Neural progenitor cell (in vitro differentiated cells): ENCODE data around the gene FBLN5. TPM values are rescaled to one million over a fixed set of nuclear protein-coding genes. Genes with fewer than 3 reads are reported as not detected.

Source experiments
- DNase-seq: peaks from one replicate; pipeline ENCODE4 v3.0.0-alpha.2; 2016; ENCODE audit warnings: low spot score
- H2AFZ ChIP-seq: fragments of 200-600 bp; sonication (generic); replicated peaks from 2 replicates; pipeline ENCODE4 v1.6.1; 2016; ENCODE audit warnings: antibody characterized with exemption
- H3F3A ChIP-seq: fragments of 200-600 bp; sonication (generic); 2 replicates; pipeline ENCODE4 v1.6.1; 2016; ENCODE audit warnings: antibody characterized with exemption, low read depth
- H3K27ac ChIP-seq: fragments of 200-600 bp; sonication (generic); 2 replicates; pipeline ENCODE4 v1.5.1; 2016; ENCODE audit warnings: mild to moderate bottlenecking
- H3K27me3 ChIP-seq: fragments of 200-600 bp; sonication (generic); 2 replicates; pipeline ENCODE4 v1.6.1; 2016; ENCODE audit warnings: mild to moderate bottlenecking, moderate library complexity
- H3K36me3 ChIP-seq: fragments of 200-600 bp; sonication (generic); 2 replicates; pipeline ENCODE4 v1.5.1; 2016
- H3K4me1 ChIP-seq: fragments of 200-600 bp; sonication (generic); 2 replicates; pipeline ENCODE4 v1.6.1; 2016; ENCODE audit warnings: mixed run types
- H3K4me2 ChIP-seq: fragments of 200-600 bp; sonication (generic); 2 replicates; pipeline ENCODE4 v1.6.1; 2016
- H3K4me3 ChIP-seq: fragments of 200-600 bp; sonication (generic); 2 replicates; pipeline ENCODE4 v1.5.1; 2016
- H3K79me2 ChIP-seq: fragments of 200-600 bp; sonication (generic); 2 replicates; pipeline ENCODE4 v1.6.1; 2016; ENCODE audit warnings: low read depth
- H3K9ac ChIP-seq: fragments of 200-600 bp; sonication (generic); 2 replicates; pipeline ENCODE4 v1.6.1; 2016
- H3K9me3 ChIP-seq: fragments of 200-600 bp; sonication (generic); 2 replicates; pipeline ENCODE4 v1.5.1; 2016; ENCODE audit warnings: low read depth
- H4K20me1 ChIP-seq: fragments of 200-600 bp; sonication (generic); 2 replicates; pipeline ENCODE4 v1.6.1; 2016; ENCODE audit warnings: low read depth
- H3K27ac Mint-ChIP-seq: 3 replicates; pipeline ENCODE4 v1.8.0; 2021; ENCODE audit warnings: mixed read lengths
- H3K27me3 Mint-ChIP-seq: 2 replicates; pipeline ENCODE4 v1.8.0; 2022; ENCODE audit warnings: low read depth, mild to moderate bottlenecking, inconsistent platforms, moderate library complexity, mixed read lengths; ENCODE audit not compliant: insufficient read depth
- H3K36me3 Mint-ChIP-seq: 3 replicates; pipeline ENCODE4 v1.8.0; 2021; ENCODE audit warnings: mixed read lengths
- H3K4me1 Mint-ChIP-seq: 3 replicates; pipeline ENCODE4 v1.8.0; 2021; ENCODE audit warnings: mixed read lengths
- H3K4me3 Mint-ChIP-seq: 3 replicates; pipeline ENCODE4 v1.8.0; 2021; ENCODE audit warnings: mild to moderate bottlenecking, moderate library complexity, mixed read lengths
- H3K9me3 Mint-ChIP-seq: 3 replicates; pipeline ENCODE4 v1.8.0; 2020; ENCODE audit warnings: mixed read lengths
- EZH2 ChIP-seq: fragments of 200-600 bp; sonication (generic); IDR thresholded peaks from 2 replicates; pipeline ENCODE4 v1.6.1; 2017; ENCODE audit warnings: antibody characterized with exemption, mild to moderate bottlenecking, moderate library complexity
- EZH2phosphoT487 ChIP-seq: fragments of 200-600 bp; sonication (generic); IDR thresholded peaks from 2 replicates; pipeline ENCODE4 v1.6.1; 2017; ENCODE audit warnings: antibody characterized with exemption
- total RNA-seq: library from RNA; depleted of rRNA; stranded (reverse); fragments of >200 nt; gene quantifications from 2 replicates; pipeline ENCODE4 v1.2.3, GENCODE V29; 2015; ENCODE audit warnings: low replicate concordance
- TF ChIP-seq, protein P1 (sequence below): fragments of 200-600 bp; sonication (generic); IDR thresholded peaks from 2 replicates; pipeline ENCODE4 v1.5.1; 2017; ENCODE audit warnings: antibody characterized with exemption, mild to moderate bottlenecking

The FBLN5 gene
- total RNA-seq, 1 donor from 2014 or later, result not detected

DNA sequence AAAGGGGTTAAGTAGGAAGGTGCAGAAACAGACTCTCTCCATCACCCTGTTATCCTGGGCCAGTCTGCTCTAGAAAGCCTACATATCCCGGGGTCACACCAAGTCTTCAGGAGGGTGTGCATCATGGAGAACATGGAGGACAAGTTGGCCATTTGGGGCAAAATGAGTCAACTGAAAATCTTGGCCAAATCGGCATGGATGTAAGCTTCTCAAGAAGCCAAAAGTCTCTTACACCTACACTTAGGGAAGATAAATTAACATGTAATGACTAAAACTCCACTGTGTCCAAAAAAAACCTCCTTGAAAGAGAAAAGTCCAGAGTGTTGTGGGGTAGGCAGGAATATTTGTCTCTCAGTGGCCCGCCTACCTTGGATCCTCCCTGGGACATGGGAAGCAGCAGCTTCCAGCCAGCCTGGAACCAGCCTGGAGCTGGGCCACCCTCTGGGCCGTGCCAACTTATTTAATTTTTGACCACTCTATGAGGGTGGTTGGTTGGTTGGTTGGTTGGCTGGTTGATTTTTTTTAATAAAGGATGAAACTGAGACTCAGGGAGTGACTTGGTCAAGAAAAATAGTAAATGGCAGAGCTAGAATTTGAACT is 62.3 kb downstream of the FBLN5 start:
- Histone ChIP-seq H2AFZ (no peak overlapping the region), H3K27ac (no peak overlapping the region), H3K9me3 (no peaks in the 10 kb centered on the region), H3K4me2 (no peak overlapping the region), H3K79me2 (no peaks in the 10 kb centered on the region), H3F3A (no peaks in the 10 kb centered on the region), H3K4me3 (no peak overlapping the region), H3K36me3 (no peaks in the 10 kb centered on the region), H4K20me1 (no peaks in the 10 kb centered on the region), H3K9ac (no peak overlapping the region), H3K4me1 (peaks cover 7% of the 10 kb centered on the region), H3K27me3 (no peaks in the 10 kb centered on the region)
- Mint-ChIP-seq H3K4me3 (no peak overlapping the region), H3K4me1 (peaks cover 17% of the 10 kb centered on the region), H3K9me3 (no peaks in the 10 kb centered on the region), H3K36me3 (no peaks in the 10 kb centered on the region), H3K27ac (no peak overlapping the region), H3K27me3 (no peaks in the 10 kb centered on the region)
- TF ChIP-seq EZH2, result no peak
- no peak for TF ChIP-seq EZH2phosphoT487
- TF ChIP-seq, protein P1, sequence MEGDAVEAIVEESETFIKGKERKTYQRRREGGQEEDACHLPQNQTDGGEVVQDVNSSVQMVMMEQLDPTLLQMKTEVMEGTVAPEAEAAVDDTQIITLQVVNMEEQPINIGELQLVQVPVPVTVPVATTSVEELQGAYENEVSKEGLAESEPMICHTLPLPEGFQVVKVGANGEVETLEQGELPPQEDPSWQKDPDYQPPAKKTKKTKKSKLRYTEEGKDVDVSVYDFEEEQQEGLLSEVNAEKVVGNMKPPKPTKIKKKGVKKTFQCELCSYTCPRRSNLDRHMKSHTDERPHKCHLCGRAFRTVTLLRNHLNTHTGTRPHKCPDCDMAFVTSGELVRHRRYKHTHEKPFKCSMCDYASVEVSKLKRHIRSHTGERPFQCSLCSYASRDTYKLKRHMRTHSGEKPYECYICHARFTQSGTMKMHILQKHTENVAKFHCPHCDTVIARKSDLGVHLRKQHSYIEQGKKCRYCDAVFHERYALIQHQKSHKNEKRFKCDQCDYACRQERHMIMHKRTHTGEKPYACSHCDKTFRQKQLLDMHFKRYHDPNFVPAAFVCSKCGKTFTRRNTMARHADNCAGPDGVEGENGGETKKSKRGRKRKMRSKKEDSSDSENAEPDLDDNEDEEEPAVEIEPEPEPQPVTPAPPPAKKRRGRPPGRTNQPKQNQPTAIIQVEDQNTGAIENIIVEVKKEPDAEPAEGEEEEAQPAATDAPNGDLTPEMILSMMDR, result no peak
- no peak for DNase-seq

DNA sequence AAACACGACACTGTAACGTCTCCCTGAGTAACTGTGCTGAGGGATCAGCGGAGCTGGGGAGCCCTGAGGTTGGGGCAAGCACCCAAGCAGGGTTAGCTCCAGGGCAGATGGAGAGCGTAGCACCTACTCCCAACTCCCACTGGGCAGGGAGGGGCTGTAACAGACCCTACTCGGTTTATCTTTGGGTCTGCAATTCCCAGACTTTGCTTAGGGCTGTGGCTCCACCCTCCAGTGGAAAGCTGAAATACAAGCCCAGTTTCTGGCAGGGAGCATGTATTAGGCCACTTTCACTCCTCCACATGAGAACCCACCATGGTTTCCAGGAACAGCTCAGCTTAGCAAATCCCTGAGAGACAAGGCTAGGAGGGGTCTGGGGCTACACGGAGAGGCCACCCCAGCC is 62.8 kb downstream of the FBLN5 start:
- DNase-seq, result no peak
- H3K27ac Mint-ChIP-seq, result no peak overlapping the region
- Histone ChIP-seq H3F3A (no peaks in the 10 kb centered on the region), H3K4me2 (no peak overlapping the region), H3K9me3 (no peaks in the 10 kb centered on the region), H3K4me3 (no peak overlapping the region), H4K20me1 (no peaks in the 10 kb centered on the region), H2AFZ (no peak overlapping the region), H3K36me3 (no peaks in the 10 kb centered on the region), H3K4me1 (peaks cover 2% of the 10 kb centered on the region), H3K27ac (no peak overlapping the region), H3K79me2 (no peaks in the 10 kb centered on the region), H3K9ac (no peak overlapping the region), H3K27me3 (no peaks in the 10 kb centered on the region)
- no peak overlapping the region for H3K4me3 Mint-ChIP-seq
- H3K36me3 Mint-ChIP-seq, result no peaks in the 10 kb centered on the region
- peaks cover 17% of the 10 kb centered on the region for H3K4me1 Mint-ChIP-seq
- no peaks in the 10 kb centered on the region for H3K9me3 Mint-ChIP-seq
- peaks cover under 1% of the 10 kb centered on the region for H3K27me3 Mint-ChIP-seq
- TF ChIP-seq, protein P1, result peak; percentile 18
- TF ChIP-seq EZH2phosphoT487, result no peak

DNA sequence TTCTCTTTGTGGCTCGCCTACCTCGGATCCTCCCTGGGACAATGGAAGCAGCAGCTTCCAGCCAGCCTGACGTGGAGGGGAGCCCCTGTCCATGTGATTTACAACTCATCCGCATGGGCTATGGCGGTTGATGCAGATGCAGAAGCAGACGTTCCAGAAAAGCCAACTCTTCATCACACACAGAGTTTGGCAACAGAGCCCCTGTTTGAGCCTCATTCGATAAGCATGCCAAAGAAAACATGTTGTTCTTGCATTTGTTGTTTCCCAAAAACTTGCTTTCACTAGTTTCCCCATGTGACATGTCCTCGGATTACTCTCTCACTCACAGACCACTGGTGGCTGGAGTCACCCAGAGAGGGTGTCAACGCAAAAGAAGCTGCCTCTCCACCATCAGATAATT is 63.7 kb downstream of the FBLN5 start:
- Histone ChIP-seq H3K36me3 (no peaks in the 10 kb centered on the region), H3K9me3 (no peaks in the 10 kb centered on the region), H3K4me1 (no peaks in the 10 kb centered on the region), H3K27ac (no peak overlapping the region), H4K20me1 (no peaks in the 10 kb centered on the region), H3F3A (no peaks in the 10 kb centered on the region), H2AFZ (no peak overlapping the region), H3K79me2 (no peaks in the 10 kb centered on the region), H3K4me2 (no peak overlapping the region), H3K4me3 (no peak overlapping the region), H3K9ac (no peak overlapping the region), H3K27me3 (no peaks in the 10 kb centered on the region)
- H3K27ac Mint-ChIP-seq, result no peak overlapping the region
- TF ChIP-seq EZH2phosphoT487 (no peak), EZH2 (no peak)
- TF ChIP-seq, protein P1, result no peak
- no peak overlapping the region for H3K4me3 Mint-ChIP-seq
- no peaks in the 10 kb centered on the region for H3K36me3 Mint-ChIP-seq
- H3K4me1 Mint-ChIP-seq, result peaks cover 10% of the 10 kb centered on the region
- DNase-seq, result no peak
- H3K9me3 Mint-ChIP-seq, result no peaks in the 10 kb centered on the region
- H3K27me3 Mint-ChIP-seq, result peaks cover 4% of the 10 kb centered on the region
